WTC11 (cell line): Measurements from ENCODE around the gene ID3. TPM values are rescaled to one million over a fixed set of nuclear protein-coding genes. Genes with fewer than 3 reads are reported as not detected.

Experiments
- ATF1 ChIP-seq: sonication (generic); formaldehyde crosslinking; IDR thresholded peaks from 2 replicates; pipeline ENCODE4 v1.8.1; 2023; ENCODE audit warnings: mild to moderate bottlenecking, moderate library complexity, missing genetic modification reagents
- ELF4 ChIP-seq: sonication (generic); formaldehyde crosslinking; IDR thresholded peaks from 2 replicates; pipeline ENCODE4 v1.8.1; 2022; ENCODE audit warnings: low read depth, mild to moderate bottlenecking, moderate library complexity, missing genetic modification reagents
- ETV6 ChIP-seq: sonication (generic); formaldehyde crosslinking; IDR thresholded peaks from 2 replicates; pipeline ENCODE4 v1.8.1; 2022; ENCODE audit warnings: mild to moderate bottlenecking, missing genetic modification reagents
- FOXJ3 ChIP-seq: sonication (generic); formaldehyde crosslinking; IDR thresholded peaks from 2 replicates; pipeline ENCODE4 v1.9.0; 2021; ENCODE audit warnings: missing genetic modification reagents, mild to moderate bottlenecking, borderline replicate concordance
- JUN ChIP-seq: sonication (generic); formaldehyde crosslinking; IDR thresholded peaks from 2 replicates; pipeline ENCODE4 v1.8.0; 2023; ENCODE audit warnings: mild to moderate bottlenecking, missing genetic modification reagents
- MYBL2 ChIP-seq: sonication (generic); formaldehyde crosslinking; IDR thresholded peaks from 2 replicates; pipeline ENCODE4 v1.8.1; 2023; ENCODE audit warnings: mild to moderate bottlenecking, moderate library complexity, missing genetic modification reagents
- NFE2L1 ChIP-seq: sonication (generic); formaldehyde crosslinking; IDR thresholded peaks from 2 replicates; pipeline ENCODE4 v1.8.1; 2023; ENCODE audit warnings: missing genetic modification reagents
- NR2C2 ChIP-seq: sonication (generic); formaldehyde crosslinking; IDR thresholded peaks from 2 replicates; pipeline ENCODE4 v1.8.0; 2022; ENCODE audit warnings: mild to moderate bottlenecking, missing genetic modification reagents
- OVOL2 ChIP-seq: fragments of 250-450 bp; sonication (Bioruptor Pico); IDR thresholded peaks from 2 replicates; pipeline ENCODE4 v1.9.0; 2021; ENCODE audit warnings: mild to moderate bottlenecking, borderline replicate concordance
- PRRX2 ChIP-seq: fragments of 250-450 bp; sonication (Bioruptor Pico); IDR thresholded peaks from 2 replicates; pipeline ENCODE4 v1.8.0; 2021; ENCODE audit warnings: mild to moderate bottlenecking
- SMAD4 ChIP-seq: sonication (generic); formaldehyde crosslinking; IDR thresholded peaks from 2 replicates; pipeline ENCODE4 v1.8.0; 2022; ENCODE audit warnings: mild to moderate bottlenecking, missing genetic modification reagents
- SP1 ChIP-seq: sonication (generic); formaldehyde crosslinking; conservative IDR thresholded peaks from 2 replicates; pipeline ENCODE4 v1.8.1; 2022; ENCODE audit warnings: missing genetic modification reagents
- TCF7 ChIP-seq: sonication (generic); formaldehyde crosslinking; IDR thresholded peaks from 2 replicates; pipeline ENCODE4 v1.8.0; 2022; ENCODE audit warnings: mild to moderate bottlenecking, low read depth, missing genetic modification reagents, moderate library complexity
- TP53 ChIP-seq: sonication (generic); formaldehyde crosslinking; IDR thresholded peaks from 2 replicates; pipeline ENCODE4 v1.8.1; 2023; ENCODE audit warnings: mild to moderate bottlenecking, missing genetic modification reagents
- ZBTB21 ChIP-seq: sonication (generic); formaldehyde crosslinking; IDR thresholded peaks from 2 replicates; pipeline ENCODE4 v1.8.1; 2023; ENCODE audit warnings: mild to moderate bottlenecking, missing genetic modification reagents, borderline replicate concordance
- ZNF423 ChIP-seq: fragments of 250-450 bp; sonication (Bioruptor Pico); IDR thresholded peaks from 2 replicates; pipeline ENCODE4 v2.1.2; 2022; ENCODE audit warnings: mild to moderate bottlenecking, moderate library complexity
- total RNA-seq: library from RNA; stranded (reverse); gene quantifications from 3 replicates; pipeline ENCODE4 v1.2.3, GENCODE V29; 2021
- TF ChIP-seq, protein P1 (sequence below): sonication (generic); formaldehyde crosslinking; IDR thresholded peaks from 2 replicates; pipeline ENCODE4 v1.8.1; 2022; ENCODE audit warnings: low read depth, mild to moderate bottlenecking, moderate library complexity, missing genetic modification reagents, borderline replicate concordance
- TF ChIP-seq, protein P2 (sequence below): sonication (generic); formaldehyde crosslinking; IDR thresholded peaks from 2 replicates; pipeline ENCODE4 v1.8.0; 2023; ENCODE audit warnings: missing genetic modification reagents, mild to moderate bottlenecking, borderline replicate concordance
- TF ChIP-seq, protein P3 (sequence below): sonication (generic); formaldehyde crosslinking; IDR thresholded peaks from 2 replicates; pipeline ENCODE4 v1.8.0; 2022; ENCODE audit warnings: mild to moderate bottlenecking, missing genetic modification reagents
- TF ChIP-seq, protein P4 (sequence below): sonication (generic); formaldehyde crosslinking; IDR thresholded peaks from 2 replicates; pipeline ENCODE4 v1.8.1; 2023; ENCODE audit warnings: mild to moderate bottlenecking, missing genetic modification reagents, moderate library complexity
- TF ChIP-seq, protein P5 (sequence below): fragments of 250-450 bp; sonication (Bioruptor Pico); conservative IDR thresholded peaks from 2 replicates; pipeline ENCODE4 v1.9.0; 2021; ENCODE audit warnings: mild to moderate bottlenecking
- TF ChIP-seq, protein P6 (sequence below): fragments of 250-450 bp; sonication (Bioruptor Pico); IDR thresholded peaks from 2 replicates; pipeline ENCODE4 v1.9.0; 2021; ENCODE audit warnings: mild to moderate bottlenecking
- TF ChIP-seq, protein P7 (sequence below): fragments of 250-450 bp; sonication (Bioruptor Pico); IDR thresholded peaks from 2 replicates; pipeline ENCODE4 v1.9.0; 2021; ENCODE audit warnings: mild to moderate bottlenecking, borderline replicate concordance
- TF ChIP-seq, protein P8 (sequence below): sonication (generic); formaldehyde crosslinking; IDR thresholded peaks from 2 replicates; pipeline ENCODE4 v1.8.0; 2022; ENCODE audit warnings: mild to moderate bottlenecking, missing genetic modification reagents

Gene ID3
- total RNA-seq, 1 experiment from 2014 or later = 168 TPM

DNA sequence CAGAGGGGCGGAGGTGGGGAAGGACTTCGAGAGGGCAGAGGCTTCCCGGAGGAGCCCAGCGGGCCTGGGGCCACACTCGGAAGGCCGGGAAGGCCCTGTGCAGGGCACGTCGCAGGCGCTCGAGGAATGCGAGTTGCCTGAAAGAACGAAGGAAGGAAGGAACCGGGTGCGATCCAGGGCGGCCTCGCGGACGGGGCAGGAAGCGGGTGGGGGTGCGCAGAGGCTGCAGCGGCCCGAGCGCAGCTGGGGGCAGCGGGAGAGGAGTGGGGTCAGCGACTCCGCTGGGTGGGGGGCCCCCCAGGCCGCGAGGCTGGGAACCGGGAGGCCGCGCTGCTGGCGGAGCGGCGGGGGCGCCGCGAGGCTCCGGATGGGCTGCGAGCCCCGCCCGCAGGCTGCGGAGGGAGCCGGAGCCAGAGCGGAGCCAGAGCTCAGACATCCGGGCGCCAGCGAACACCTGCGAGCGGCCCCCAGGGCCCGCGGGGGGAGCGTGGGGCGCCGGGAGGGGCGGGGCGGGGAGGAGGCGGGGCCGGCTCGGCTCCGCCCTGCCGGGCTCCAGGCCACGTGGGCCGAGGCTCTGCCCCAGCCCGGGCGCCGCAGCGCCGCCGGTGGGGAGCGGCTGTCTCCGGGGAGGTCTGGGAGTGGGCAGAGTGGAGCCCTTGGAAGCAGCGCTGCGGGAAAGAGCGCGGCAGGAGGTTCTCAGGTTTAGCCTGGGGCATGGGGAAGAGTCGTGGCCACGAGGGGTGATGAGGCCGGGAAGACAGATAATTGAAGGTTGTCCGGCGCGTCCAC lies 4.6 kb downstream of the ID3 start (continued):
- TF ChIP-seq ETV6 (CRISPR knock-in tag) = no peak
- peak; percentile 74 for TF ChIP-seq SP1
- TF ChIP-seq OVOL2 (CRISPR knock-in tag) = no peak
- TF ChIP-seq ZNF423 (CRISPR knock-in tag) = peak; percentile 68
- no peak for TF ChIP-seq SMAD4 (CRISPR knock-in tag)
- TF ChIP-seq, protein P1, sequence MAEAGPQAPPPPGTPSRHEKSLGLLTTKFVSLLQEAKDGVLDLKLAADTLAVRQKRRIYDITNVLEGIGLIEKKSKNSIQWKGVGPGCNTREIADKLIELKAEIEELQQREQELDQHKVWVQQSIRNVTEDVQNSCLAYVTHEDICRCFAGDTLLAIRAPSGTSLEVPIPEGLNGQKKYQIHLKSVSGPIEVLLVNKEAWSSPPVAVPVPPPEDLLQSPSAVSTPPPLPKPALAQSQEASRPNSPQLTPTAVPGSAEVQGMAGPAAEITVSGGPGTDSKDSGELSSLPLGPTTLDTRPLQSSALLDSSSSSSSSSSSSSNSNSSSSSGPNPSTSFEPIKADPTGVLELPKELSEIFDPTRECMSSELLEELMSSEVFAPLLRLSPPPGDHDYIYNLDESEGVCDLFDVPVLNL (CRISPR knock-in tag) = no peak
- TF ChIP-seq, protein P2, sequence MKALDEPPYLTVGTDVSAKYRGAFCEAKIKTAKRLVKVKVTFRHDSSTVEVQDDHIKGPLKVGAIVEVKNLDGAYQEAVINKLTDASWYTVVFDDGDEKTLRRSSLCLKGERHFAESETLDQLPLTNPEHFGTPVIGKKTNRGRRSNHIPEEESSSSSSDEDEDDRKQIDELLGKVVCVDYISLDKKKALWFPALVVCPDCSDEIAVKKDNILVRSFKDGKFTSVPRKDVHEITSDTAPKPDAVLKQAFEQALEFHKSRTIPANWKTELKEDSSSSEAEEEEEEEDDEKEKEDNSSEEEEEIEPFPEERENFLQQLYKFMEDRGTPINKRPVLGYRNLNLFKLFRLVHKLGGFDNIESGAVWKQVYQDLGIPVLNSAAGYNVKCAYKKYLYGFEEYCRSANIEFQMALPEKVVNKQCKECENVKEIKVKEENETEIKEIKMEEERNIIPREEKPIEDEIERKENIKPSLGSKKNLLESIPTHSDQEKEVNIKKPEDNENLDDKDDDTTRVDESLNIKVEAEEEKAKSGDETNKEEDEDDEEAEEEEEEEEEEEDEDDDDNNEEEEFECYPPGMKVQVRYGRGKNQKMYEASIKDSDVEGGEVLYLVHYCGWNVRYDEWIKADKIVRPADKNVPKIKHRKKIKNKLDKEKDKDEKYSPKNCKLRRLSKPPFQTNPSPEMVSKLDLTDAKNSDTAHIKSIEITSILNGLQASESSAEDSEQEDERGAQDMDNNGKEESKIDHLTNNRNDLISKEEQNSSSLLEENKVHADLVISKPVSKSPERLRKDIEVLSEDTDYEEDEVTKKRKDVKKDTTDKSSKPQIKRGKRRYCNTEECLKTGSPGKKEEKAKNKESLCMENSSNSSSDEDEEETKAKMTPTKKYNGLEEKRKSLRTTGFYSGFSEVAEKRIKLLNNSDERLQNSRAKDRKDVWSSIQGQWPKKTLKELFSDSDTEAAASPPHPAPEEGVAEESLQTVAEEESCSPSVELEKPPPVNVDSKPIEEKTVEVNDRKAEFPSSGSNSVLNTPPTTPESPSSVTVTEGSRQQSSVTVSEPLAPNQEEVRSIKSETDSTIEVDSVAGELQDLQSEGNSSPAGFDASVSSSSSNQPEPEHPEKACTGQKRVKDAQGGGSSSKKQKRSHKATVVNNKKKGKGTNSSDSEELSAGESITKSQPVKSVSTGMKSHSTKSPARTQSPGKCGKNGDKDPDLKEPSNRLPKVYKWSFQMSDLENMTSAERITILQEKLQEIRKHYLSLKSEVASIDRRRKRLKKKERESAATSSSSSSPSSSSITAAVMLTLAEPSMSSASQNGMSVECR = no peak; the same call in 1 of the 2 replicates
- no peak for TF ChIP-seq TCF7
- no peak for TF ChIP-seq MYBL2
- no peak for TF ChIP-seq ATF1 (CRISPR knock-in tag)
- 0 out of 2 replicates have a peak, but pooled peaks have one; percentile 32 for TF ChIP-seq NR2C2 (CRISPR knock-in tag)
- TF ChIP-seq, protein P3, sequence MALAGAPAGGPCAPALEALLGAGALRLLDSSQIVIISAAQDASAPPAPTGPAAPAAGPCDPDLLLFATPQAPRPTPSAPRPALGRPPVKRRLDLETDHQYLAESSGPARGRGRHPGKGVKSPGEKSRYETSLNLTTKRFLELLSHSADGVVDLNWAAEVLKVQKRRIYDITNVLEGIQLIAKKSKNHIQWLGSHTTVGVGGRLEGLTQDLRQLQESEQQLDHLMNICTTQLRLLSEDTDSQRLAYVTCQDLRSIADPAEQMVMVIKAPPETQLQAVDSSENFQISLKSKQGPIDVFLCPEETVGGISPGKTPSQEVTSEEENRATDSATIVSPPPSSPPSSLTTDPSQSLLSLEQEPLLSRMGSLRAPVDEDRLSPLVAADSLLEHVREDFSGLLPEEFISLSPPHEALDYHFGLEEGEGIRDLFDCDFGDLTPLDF (CRISPR knock-in tag) = no peak
- no peak for TF ChIP-seq FOXJ3 (CRISPR knock-in tag)
- no peak for TF ChIP-seq NFE2L1 (CRISPR knock-in tag)
- TF ChIP-seq PRRX2 (CRISPR knock-in tag) = no peak
- TF ChIP-seq, protein P4, sequence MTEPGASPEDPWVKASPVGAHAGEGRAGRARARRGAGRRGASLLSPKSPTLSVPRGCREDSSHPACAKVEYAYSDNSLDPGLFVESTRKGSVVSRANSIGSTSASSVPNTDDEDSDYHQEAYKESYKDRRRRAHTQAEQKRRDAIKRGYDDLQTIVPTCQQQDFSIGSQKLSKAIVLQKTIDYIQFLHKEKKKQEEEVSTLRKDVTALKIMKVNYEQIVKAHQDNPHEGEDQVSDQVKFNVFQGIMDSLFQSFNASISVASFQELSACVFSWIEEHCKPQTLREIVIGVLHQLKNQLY (CRISPR knock-in tag) = no peak
- TF ChIP-seq, protein P5, sequence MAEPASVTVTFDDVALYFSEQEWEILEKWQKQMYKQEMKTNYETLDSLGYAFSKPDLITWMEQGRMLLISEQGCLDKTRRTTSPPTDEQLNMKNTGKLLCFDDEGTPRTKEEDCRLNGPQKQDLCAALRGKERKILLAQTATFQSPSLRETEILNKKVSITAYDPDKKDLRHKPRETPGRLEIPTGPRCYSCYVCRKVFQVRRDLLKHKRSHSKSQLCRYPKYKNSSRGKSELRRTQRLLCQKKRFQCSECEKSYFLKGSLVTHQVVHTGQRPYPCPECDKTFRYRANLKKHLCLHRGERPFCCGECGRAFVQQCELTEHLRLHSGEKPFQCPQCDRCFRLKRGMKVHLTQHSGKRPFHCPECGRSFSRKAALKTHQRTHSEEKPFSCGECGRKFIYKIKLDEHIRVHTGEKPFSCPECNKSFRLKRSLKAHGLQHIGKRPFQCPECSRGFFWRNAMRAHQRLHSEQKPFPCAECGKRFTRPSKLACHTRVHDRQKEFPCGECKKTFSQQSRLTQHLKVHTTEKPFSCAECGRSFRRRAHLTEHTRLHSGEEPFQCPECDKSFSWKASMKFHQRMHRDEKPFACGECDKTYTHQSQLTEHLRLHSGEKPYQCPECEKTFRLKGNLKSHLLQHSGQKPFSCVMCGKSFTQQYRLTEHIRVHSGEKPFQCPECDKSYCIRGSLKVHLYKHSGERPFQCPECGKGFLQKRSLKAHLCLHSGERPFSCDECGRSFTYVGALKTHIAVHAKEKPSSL (CRISPR knock-in tag) = no peak
- 0 out of 2 replicates have a peak, but pooled peaks have one; percentile 60 for TF ChIP-seq TP53 (CRISPR knock-in tag)
- TF ChIP-seq JUN = 0 out of 2 replicates have a peak, but pooled peaks have one; percentile 32
- TF ChIP-seq, protein P6, sequence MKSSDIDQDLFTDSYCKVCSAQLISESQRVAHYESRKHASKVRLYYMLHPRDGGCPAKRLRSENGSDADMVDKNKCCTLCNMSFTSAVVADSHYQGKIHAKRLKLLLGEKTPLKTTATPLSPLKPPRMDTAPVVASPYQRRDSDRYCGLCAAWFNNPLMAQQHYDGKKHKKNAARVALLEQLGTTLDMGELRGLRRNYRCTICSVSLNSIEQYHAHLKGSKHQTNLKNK (CRISPR knock-in tag) = no peak
- TF ChIP-seq, protein P7, sequence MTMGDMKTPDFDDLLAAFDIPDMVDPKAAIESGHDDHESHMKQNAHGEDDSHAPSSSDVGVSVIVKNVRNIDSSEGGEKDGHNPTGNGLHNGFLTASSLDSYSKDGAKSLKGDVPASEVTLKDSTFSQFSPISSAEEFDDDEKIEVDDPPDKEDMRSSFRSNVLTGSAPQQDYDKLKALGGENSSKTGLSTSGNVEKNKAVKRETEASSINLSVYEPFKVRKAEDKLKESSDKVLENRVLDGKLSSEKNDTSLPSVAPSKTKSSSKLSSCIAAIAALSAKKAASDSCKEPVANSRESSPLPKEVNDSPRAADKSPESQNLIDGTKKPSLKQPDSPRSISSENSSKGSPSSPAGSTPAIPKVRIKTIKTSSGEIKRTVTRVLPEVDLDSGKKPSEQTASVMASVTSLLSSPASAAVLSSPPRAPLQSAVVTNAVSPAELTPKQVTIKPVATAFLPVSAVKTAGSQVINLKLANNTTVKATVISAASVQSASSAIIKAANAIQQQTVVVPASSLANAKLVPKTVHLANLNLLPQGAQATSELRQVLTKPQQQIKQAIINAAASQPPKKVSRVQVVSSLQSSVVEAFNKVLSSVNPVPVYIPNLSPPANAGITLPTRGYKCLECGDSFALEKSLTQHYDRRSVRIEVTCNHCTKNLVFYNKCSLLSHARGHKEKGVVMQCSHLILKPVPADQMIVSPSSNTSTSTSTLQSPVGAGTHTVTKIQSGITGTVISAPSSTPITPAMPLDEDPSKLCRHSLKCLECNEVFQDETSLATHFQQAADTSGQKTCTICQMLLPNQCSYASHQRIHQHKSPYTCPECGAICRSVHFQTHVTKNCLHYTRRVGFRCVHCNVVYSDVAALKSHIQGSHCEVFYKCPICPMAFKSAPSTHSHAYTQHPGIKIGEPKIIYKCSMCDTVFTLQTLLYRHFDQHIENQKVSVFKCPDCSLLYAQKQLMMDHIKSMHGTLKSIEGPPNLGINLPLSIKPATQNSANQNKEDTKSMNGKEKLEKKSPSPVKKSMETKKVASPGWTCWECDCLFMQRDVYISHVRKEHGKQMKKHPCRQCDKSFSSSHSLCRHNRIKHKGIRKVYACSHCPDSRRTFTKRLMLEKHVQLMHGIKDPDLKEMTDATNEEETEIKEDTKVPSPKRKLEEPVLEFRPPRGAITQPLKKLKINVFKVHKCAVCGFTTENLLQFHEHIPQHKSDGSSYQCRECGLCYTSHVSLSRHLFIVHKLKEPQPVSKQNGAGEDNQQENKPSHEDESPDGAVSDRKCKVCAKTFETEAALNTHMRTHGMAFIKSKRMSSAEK (CRISPR knock-in tag) = no peak
- TF ChIP-seq ELF4 (CRISPR knock-in tag) = no peak
- TF ChIP-seq, protein P8, sequence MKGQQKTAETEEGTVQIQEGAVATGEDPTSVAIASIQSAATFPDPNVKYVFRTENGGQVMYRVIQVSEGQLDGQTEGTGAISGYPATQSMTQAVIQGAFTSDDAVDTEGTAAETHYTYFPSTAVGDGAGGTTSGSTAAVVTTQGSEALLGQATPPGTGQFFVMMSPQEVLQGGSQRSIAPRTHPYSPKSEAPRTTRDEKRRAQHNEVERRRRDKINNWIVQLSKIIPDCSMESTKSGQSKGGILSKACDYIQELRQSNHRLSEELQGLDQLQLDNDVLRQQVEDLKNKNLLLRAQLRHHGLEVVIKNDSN (CRISPR knock-in tag) = peak; percentile 81
- TF ChIP-seq ZBTB21 (CRISPR knock-in tag) = 0 out of 2 replicates have a peak, but pooled peaks have one; percentile 40
